ENCODE data around the gene SOX18. TPM values are rescaled to one million over a fixed set of nuclear protein-coding genes. Genes with fewer than 3 reads are reported as not detected.
"Not testable (repeated sequence)": the region's sequence is repeated elsewhere in the genome, so short reads cannot be mapped to it uniquely, and the experiment has no call there.

SOX18 gene
- total and polyA plus RNA-seq, 2 experiments from 2014 or later = 0.21 TPM; not detected in 1

DNA sequence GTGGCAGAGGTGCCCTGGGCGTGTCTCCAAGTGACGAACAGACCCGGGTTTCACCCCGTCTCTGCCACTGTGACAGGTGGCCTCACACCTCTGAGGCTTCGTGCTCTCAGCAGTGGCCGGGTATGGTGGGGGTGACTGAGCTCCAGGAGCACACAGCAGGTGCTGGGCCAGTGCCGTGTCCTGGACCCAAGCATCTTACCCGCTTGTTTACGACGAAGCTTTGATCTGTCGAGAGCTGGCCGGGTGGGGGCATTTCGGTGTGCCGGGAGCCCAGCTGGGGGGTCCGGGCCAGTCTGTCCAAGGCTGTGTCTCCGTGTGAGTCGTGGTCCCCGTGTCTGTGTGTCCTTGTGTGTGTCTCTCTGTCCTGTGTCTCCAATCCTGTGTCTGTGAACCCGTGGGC, 41.9 kb upstream of the SOX18 start:
- H3K27ac Mint-ChIP-seq = no peak overlapping the region
- no peak overlapping the region; the same call in 2 of the 3 replicates for H3K4me3 Mint-ChIP-seq

DNA sequence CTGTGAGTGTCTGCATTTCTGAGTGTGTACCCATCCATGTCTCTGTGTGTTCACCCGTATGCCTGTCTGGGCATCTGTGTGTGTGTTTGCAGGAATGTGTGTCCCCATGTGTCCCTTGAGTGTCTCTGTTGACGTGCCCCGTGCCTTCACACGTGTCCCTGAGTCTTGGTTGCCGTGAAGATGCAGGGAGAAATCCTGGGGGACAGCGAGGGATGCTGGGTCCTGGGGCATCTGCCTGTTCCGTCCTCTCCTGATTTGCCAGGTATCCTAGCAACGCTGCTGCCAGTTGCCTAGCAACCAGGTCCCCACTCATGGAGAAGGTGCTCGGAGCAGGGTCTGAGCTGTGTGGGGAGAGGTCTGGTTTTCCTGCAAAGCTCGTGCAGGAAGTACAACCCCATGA, 40.7 kb upstream of the SOX18 start:
- H3K36me3 Mint-ChIP-seq (ENCODE audit: low read depth) = no peaks in the 10 kb centered on the region; the same call in 2 of the 3 replicates
- H3K79me2 ChIP-seq (replicated peaks; ENCODE audit: insufficient read depth) = no peaks in the 10 kb centered on the region
- no peak overlapping the region; the same call in 2 of the 3 replicates for H3K4me3 Mint-ChIP-seq
- H2AFZ ChIP-seq = no peak overlapping the region
- no peak overlapping the region for H3K4me3 ChIP-seq
- H3K4me1 ChIP-seq (ENCODE audit: insufficient read depth) = peaks cover under 1% of the 10 kb centered on the region; the same call in 1 of the 2 replicates
- H4K20me1 ChIP-seq (replicated peaks; ENCODE audit: insufficient read depth) = no peaks in the 10 kb centered on the region
- H3K9me2 ChIP-seq (ENCODE audit: insufficient read depth) = no peaks in the 10 kb centered on the region
- H3K4me2 ChIP-seq = no peak overlapping the region
- peaks cover 7% of the 10 kb centered on the region for H3K4me1 Mint-ChIP-seq
- no peak for ATAC-seq
- H3K27ac Mint-ChIP-seq = no peak overlapping the region
- no peaks in the 10 kb centered on the region for H3F3A ChIP-seq (replicated peaks; ENCODE audit: low read depth)
- peaks cover 18% of the 10 kb centered on the region for H3K27me3 Mint-ChIP-seq (ENCODE audit: insufficient read depth, low read depth, poor library complexity)
- H3K27ac ChIP-seq (ENCODE audit: low read depth) = no peak overlapping the region
- peaks cover 7% of the 10 kb centered on the region for H3K27me3 ChIP-seq (ENCODE audit: insufficient read depth)
- DNase-seq (ENCODE audit: low spot score) = no peak
- H3K9me3 Mint-ChIP-seq = no peaks in the 10 kb centered on the region; the same call in 2 of the 3 replicates
- no peak for TF ChIP-seq NANOG (IDR thresholded peaks at IDR 0.05; ENCODE audit: borderline replicate concordance)
- H3K36me3 ChIP-seq (ENCODE audit: insufficient read depth) = no peaks in the 10 kb centered on the region

More for the DNA sequence above, 41.9 kb upstream of the SOX18 start:
- Histone ChIP-seq H2AFZ (no peak overlapping the region), H3K4me3 (no peak overlapping the region), H3K79me2 (replicated peaks; ENCODE audit: insufficient read depth) (no peaks in the 10 kb centered on the region), H4K20me1 (replicated peaks; ENCODE audit: insufficient read depth) (no peaks in the 10 kb centered on the region), H3F3A (replicated peaks; ENCODE audit: low read depth) (no peaks in the 10 kb centered on the region), H3K4me1 (ENCODE audit: insufficient read depth) (no peaks in the 10 kb centered on the region), H3K9me2 (ENCODE audit: insufficient read depth) (no peaks in the 10 kb centered on the region), H3K27me3 (ENCODE audit: insufficient read depth) (no peaks in the 10 kb centered on the region), H3K4me2 (no peak overlapping the region), H3K27ac (ENCODE audit: low read depth) (no peak overlapping the region), H3K36me3 (ENCODE audit: insufficient read depth) (no peaks in the 10 kb centered on the region)
- no peak for TF ChIP-seq EZH2 (IDR thresholded peaks at IDR 0.05; ENCODE audit: low read depth, unreplicated experiment)
- no peak for TF ChIP-seq ZNF331 (CRISPR knock-in tag; IDR thresholded peaks at IDR 0.05; ENCODE audit: low read depth)
- TF ChIP-seq JUNB (IDR thresholded peaks at IDR 0.05; ENCODE audit: unreplicated experiment) = no peak
- Mint-ChIP-seq H3K36me3 (ENCODE audit: low read depth) (no peaks in the 10 kb centered on the region; the same call in 2 of the 3 replicates), H3K27me3 (ENCODE audit: insufficient read depth, low read depth, poor library complexity) (peaks cover 12% of the 10 kb centered on the region), H3K9me3 (no peaks in the 10 kb centered on the region; the same call in 2 of the 3 replicates), H3K4me1 (peaks cover 7% of the 10 kb centered on the region)
- DNase-seq (ENCODE audit: low spot score) = no peak
- ATAC-seq = no peak

DNA sequence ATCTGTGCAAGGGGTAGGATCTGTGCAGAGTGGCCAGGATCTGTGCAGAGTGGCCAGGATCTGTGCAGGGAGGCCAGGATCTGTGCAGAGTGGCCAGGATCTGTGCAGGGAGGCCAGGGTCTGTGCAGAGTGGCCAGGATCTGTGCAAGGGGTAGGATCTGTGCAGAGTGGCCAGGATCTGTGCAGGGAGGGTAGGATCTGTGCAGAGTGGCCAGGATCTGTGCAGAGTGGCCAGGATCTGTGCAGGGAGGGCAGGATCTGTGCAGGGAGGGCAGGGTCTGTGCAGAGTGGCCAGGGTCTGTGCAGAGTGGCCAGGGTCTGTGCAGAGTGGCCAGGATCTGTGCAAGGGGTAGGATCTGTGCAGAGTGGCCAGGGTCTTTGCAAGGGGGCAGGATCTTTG, 39.1 kb upstream of the SOX18 start:
- Mint-ChIP-seq H3K4me1 (peaks cover 10% of the 10 kb centered on the region), H3K27me3 (ENCODE audit: insufficient read depth, low read depth, poor library complexity) (peaks cover 25% of the 10 kb centered on the region)
- not testable (repeated sequence) for H3K9me3 Mint-ChIP-seq; DNase-seq (ENCODE audit: low spot score); H3K4me2 ChIP-seq; H3K27ac ChIP-seq (ENCODE audit: low read depth); H3K4me3 ChIP-seq; H3K79me2 ChIP-seq (replicated peaks; ENCODE audit: insufficient read depth); H3F3A ChIP-seq (replicated peaks; ENCODE audit: low read depth); H3K4me1 ChIP-seq (ENCODE audit: insufficient read depth); H3K36me3 ChIP-seq (ENCODE audit: insufficient read depth); H2AFZ ChIP-seq; H3K9me2 ChIP-seq (ENCODE audit: insufficient read depth); ATAC-seq; H3K4me3 Mint-ChIP-seq; H3K27ac Mint-ChIP-seq; H4K20me1 ChIP-seq (replicated peaks; ENCODE audit: insufficient read depth); H3K36me3 Mint-ChIP-seq (ENCODE audit: low read depth)
- H3K27me3 ChIP-seq (ENCODE audit: insufficient read depth) = peaks cover 22% of the 10 kb centered on the region

DNA sequence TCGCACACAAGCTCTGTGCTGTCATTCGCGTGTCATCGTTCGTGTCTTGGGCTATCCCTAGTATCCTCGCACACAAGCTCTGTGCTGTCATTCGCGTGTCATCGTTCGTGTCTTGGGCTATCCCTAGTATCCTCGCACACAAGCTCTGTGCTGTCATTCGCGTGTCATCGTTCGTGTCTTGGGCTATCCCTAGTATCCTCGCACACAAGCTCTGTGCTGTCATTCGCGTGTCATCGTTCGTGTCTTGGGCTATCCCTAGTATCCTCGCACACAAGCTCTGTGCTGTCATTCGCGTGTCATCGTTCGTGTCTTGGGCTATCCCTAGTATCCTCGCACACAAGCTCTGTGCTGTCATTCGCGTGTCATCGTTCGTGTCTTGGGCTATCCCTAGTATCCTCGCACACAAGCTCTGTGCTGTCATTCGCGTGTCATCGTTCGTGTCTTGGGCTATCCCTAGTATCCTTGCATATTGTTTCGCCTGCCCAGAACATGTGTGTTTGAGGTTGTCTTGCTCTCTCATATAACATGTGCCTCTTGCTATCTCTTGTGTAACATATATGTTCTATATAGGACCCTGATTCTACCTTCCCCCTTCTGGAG, 37.9 kb upstream of the SOX18 start:
- H3F3A ChIP-seq (replicated peaks; ENCODE audit: low read depth); H3K9me3 Mint-ChIP-seq; H3K36me3 Mint-ChIP-seq (ENCODE audit: low read depth); H3K27ac Mint-ChIP-seq; H3K4me3 ChIP-seq; H2AFZ ChIP-seq; H3K27ac ChIP-seq (ENCODE audit: low read depth); H3K9me2 ChIP-seq (ENCODE audit: insufficient read depth); H3K36me3 ChIP-seq (ENCODE audit: insufficient read depth); ATAC-seq; H3K79me2 ChIP-seq (replicated peaks; ENCODE audit: insufficient read depth); H3K4me3 Mint-ChIP-seq; H4K20me1 ChIP-seq (replicated peaks; ENCODE audit: insufficient read depth); DNase-seq (ENCODE audit: low spot score); H3K4me2 ChIP-seq: not testable (repeated sequence)
- Histone ChIP-seq H3K4me1 (ENCODE audit: insufficient read depth) (peaks cover 15% of the 10 kb centered on the region; the same call in 1 of the 2 replicates), H3K27me3 (ENCODE audit: insufficient read depth) (peaks cover 32% of the 10 kb centered on the region)
- H3K27me3 Mint-ChIP-seq (ENCODE audit: insufficient read depth, low read depth, poor library complexity) = peaks cover 35% of the 10 kb centered on the region
- peaks cover 15% of the 10 kb centered on the region for H3K4me1 Mint-ChIP-seq

Data from GM23338 (cell line).